ENCODE data around the gene PUSL1. TPM values are rescaled to one million over a fixed set of nuclear protein-coding genes. Genes with fewer than 3 reads are reported as not detected.

The PUSL1 gene
- polyA plus RNA-seq, 1 experiment: 9.6 TPM

DNA sequence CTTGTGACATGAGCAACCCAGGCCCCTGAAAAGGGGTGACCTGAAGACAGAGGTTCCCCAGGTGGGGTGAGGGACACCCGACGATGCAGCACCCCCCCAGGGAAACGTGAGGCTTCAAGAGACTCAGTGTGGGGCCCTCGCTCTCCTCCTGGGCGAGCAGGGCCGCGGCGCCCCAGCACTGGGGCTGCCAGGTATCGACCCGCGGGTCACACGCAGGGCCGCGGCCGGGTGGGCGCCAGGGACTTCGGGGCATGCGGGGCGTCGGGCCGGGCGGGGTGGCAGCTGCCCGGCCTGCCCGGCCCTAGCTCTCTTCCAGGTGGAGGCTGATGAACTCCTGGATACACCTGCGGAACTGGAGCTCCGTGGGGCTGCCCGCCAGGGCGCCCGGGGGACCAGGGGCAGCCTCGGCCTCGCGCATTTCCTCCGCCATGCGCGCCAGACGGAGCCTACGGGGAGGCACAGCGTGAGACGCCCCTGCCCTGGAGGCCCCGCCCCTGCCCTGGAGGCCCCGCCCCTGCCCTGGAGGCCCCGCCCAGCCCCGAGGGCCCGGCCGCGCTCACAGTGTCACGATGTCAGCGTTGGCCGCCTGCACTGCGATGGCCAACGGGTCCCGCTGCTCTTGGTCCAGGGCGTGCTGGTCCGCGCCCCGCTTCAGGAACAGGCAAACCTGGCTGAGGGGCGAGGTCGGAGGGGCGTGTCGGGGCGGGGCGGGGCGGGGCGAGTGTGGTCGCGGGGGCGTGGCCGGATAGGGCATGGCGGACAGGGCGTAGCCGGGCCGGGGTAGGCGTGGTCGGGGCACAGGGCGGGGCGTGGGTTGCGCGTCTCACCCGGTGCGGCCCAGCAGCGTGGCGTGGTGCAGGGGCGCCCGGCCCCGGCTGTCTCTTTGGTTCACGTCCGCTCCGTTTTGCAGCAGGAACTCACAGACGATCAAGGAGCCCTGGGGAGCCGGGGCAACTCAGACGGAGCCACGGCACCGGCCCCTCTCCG lies 14.8 kb upstream of the PUSL1 start:
- TF ChIP-seq, protein P1, sequence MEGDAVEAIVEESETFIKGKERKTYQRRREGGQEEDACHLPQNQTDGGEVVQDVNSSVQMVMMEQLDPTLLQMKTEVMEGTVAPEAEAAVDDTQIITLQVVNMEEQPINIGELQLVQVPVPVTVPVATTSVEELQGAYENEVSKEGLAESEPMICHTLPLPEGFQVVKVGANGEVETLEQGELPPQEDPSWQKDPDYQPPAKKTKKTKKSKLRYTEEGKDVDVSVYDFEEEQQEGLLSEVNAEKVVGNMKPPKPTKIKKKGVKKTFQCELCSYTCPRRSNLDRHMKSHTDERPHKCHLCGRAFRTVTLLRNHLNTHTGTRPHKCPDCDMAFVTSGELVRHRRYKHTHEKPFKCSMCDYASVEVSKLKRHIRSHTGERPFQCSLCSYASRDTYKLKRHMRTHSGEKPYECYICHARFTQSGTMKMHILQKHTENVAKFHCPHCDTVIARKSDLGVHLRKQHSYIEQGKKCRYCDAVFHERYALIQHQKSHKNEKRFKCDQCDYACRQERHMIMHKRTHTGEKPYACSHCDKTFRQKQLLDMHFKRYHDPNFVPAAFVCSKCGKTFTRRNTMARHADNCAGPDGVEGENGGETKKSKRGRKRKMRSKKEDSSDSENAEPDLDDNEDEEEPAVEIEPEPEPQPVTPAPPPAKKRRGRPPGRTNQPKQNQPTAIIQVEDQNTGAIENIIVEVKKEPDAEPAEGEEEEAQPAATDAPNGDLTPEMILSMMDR (IDR thresholded peaks at IDR 0.05; ENCODE audit: low read depth, low read length): no peak
- CTCF ChIA-PET: interaction anchor here (0.7 to 1.3 kb wide), 2 partner anchors 27 to 310 kb away, joined by 3 read pairs; no protein-coding TSS in a partner anchor
- Histone ChIP-seq H3K27ac (ENCODE audit: low read depth, low read length) (no peak overlapping the region), H3K27me3 (ENCODE audit: control insufficient read depth, insufficient read depth, low read length) (no peaks in the 10 kb centered on the region), H3K9me3 (ENCODE audit: control insufficient read depth, insufficient read depth, low read length) (peaks cover 8% of the 10 kb centered on the region; the same call in 1 of the 2 replicates), H3K4me3 (ENCODE audit: low read depth, low read length) (no peak overlapping the region)
- POLR2A ChIA-PET: no interaction called here
- DNase-seq (ENCODE audit: low read depth, low spot score): no peak

- Histone ChIP-seq H3K27me3 (ENCODE audit: control insufficient read depth, insufficient read depth, low read length) (no peaks in the 10 kb centered on the region), H3K9me3 (ENCODE audit: control insufficient read depth, insufficient read depth, low read length) (peaks cover 7% of the 10 kb centered on the region; the same call in 1 of the 2 replicates), H3K27ac (ENCODE audit: low read depth, low read length) (no peak overlapping the region), H3K4me3 (ENCODE audit: low read depth, low read length) (no peak overlapping the region)
- TF ChIP-seq, protein P1 (IDR thresholded peaks at IDR 0.05; ENCODE audit: low read depth, low read length): no peak
- ChIA-PET POLR2A (interaction anchor here (0.9 kb wide), 1 partner anchor 11 kb away, joined by 3 read pairs; no protein-coding TSS in a partner anchor), CTCF (no interaction called here)
- no peak for DNase-seq (ENCODE audit: low read depth, low spot score)
These were observed 14.0 kb upstream of the PUSL1 start for GRCh38 chr1:1294250-1294890.

DNA sequence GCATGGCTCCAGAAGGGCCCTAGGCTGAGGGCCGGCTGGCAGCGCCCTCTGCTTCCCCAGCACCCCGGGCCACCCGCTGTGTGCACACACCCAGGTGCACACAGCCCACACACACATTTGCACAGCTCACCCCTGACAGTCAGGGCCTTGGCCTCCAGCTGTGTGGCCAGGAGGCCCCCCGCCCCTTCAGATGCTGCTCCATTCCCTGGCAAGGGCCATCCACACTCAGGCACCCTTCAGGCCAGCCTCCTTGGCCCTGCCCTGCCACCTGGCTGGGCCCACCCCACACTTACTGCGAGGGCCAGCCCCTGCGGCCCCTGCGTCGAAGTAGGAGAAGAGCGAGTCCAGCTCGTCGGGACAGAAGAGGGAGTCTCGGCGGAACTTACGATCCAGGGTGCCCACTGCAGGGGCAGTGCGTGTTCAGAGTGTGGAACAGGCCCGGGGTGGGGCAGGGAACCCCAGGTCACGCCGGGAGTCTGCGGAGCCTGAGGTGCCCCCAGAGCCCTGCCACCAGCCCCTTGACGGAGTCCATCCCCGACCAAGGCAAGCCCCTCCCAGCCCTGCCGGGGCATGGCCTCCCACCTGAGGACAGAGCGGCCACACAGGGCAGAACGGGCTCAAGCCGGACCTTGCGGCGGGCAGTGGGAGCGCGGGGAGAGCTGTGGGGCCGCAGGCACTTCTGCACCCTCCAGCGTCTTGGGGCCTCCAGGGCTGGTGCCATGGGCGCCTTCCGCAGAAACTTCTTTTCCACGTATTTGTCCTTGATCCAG lies 13.1 kb upstream of the PUSL1 start:
- TF ChIP-seq, protein P1 (IDR thresholded peaks at IDR 0.05; ENCODE audit: low read depth, low read length): no peak
- no peak for DNase-seq (ENCODE audit: low read depth, low spot score)
- Histone ChIP-seq H3K27ac (ENCODE audit: low read depth, low read length) (no peak overlapping the region), H3K4me3 (ENCODE audit: low read depth, low read length) (no peak overlapping the region), H3K9me3 (ENCODE audit: control insufficient read depth, insufficient read depth, low read length) (peaks cover 7% of the 10 kb centered on the region; the same call in 1 of the 2 replicates), H3K27me3 (ENCODE audit: control insufficient read depth, insufficient read depth, low read length) (no peaks in the 10 kb centered on the region)
- POLR2A ChIA-PET: interaction anchor here (0.9 kb wide), 1 partner anchor 10 kb away, joined by 3 read pairs; no protein-coding TSS in a partner anchor
- CTCF ChIA-PET: no interaction called here

DNA sequence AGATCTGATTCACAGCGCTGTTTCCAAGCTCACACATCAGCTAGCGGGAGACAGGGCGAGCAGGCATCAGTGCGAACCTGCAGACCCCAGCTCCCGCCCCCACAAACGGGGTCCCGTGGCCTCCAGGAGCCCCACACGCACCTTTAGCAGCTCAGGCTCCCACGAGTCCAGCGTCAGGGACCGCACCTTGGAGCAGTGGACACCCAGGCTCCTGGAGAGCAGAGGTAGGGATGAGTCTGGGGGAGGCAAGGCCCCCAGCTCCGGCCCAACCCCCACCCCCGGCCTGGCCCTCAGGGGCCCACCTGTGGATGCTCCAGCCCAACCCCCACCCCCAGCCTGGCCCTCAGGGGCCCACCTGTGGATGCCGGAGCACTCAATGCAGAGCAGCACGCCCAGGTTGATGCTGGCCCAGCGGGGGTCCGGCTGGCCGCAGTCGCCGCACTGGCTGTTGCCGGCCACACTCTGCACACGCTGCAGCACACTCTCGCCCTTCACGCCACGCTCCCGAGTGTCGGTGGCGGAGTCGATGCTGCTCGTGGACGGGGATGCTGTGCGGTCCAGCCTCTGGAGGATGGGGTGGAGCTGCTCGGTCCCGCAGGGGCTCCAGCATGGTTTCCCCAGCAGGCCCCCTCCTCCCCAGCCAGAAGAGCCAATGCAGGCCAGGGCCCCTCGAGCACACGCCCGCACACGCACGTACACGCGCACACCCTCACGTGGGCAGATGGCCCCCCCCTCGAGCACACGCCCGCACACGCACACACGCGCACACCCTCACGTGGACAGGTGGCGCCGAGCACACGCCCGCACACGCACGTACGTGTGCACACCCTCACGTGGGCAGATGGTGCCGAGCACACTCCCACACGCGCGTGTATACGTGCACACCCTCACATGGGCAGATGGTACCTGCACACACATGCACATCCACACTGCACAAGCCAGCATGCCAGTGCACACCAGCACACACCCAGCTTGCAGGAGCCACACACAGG lies 12.0 kb upstream of the PUSL1 start:
- TF ChIP-seq, protein P1 (IDR thresholded peaks at IDR 0.05; ENCODE audit: low read depth, low read length): no peak
- no peak for DNase-seq (ENCODE audit: low read depth, low spot score)
- Histone ChIP-seq H3K9me3 (ENCODE audit: control insufficient read depth, insufficient read depth, low read length) (peaks cover 7% of the 10 kb centered on the region; the same call in 1 of the 2 replicates), H3K27ac (ENCODE audit: low read depth, low read length) (no peak overlapping the region), H3K4me3 (ENCODE audit: low read depth, low read length) (no peak overlapping the region), H3K27me3 (ENCODE audit: control insufficient read depth, insufficient read depth, low read length) (no peaks in the 10 kb centered on the region)
- ChIA-PET POLR2A (no interaction called here), CTCF (no interaction called here)

Measured in AG04450 (cell line).